ENCODE data around the gene AHI1. TPM values are rescaled to one million over a fixed set of nuclear protein-coding genes. Genes with fewer than 3 reads are reported as not detected.

The AHI1 gene
- total and polyA plus RNA-seq, 2 donors (not counting 1 experiment from before 2014, with no cell fraction given): 8.3 to 61.7 TPM

DNA sequence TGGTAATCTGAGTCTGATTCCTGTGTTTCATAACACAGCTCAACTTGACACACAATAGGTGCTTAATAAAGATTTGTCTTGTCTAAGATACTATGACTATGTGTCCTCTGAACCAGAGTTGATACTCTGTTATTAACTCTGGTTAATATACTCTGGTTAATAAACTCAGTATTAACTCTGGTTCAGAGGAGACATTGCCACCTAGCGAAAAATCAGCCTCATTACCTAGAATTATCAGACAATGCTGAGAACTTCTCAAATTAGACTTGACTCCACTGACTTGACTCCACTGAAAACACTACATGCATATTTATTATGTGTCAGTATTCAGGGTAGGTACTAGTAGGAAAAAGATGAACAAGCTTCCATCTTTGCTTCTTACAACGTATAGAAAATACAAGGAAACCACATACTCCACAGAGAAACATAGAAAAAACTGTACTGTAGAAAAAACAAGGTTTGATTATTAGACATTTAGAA lies 73.9 kb downstream of the AHI1 start:
- ATAC-seq (ENCODE audit: low read depth): peak; percentile 62
- POLR2A ChIA-PET: no interaction called here
- CTCF ChIA-PET: interaction anchor here (1.2 to 3.9 kb wide), 12 partner anchors 8 to 483 kb away, joined by 3 to 27 read pairs (median 5); partner anchors contain the start of gene HBS1L
- H3K9ac ChIP-seq (ENCODE audit: low read length): no peak overlapping the region
- peak; percentile 55 for DNase-seq
- H3K4me2 ChIP-seq (replicated peaks; ENCODE audit: low read depth, low read length, poor library complexity, severe bottlenecking): no peak overlapping the region
- H3K4me3 ChIP-seq (ENCODE audit: control extremely low read depth in 1 of 5, extremely low read depth in 1 of 5, insufficient read depth in 1 of 5, low read depth in 2 of 5, low read length in 4 of 5): no peak overlapping the region
- no peaks in the 10 kb centered on the region for H3K79me2 ChIP-seq (ENCODE audit: control insufficient read depth, insufficient read depth, low read length)
- H3K9me3 Mint-ChIP-seq (ENCODE audit: insufficient read depth): no peaks in the 10 kb centered on the region
- no peaks in the 10 kb centered on the region for H3K36me3 ChIP-seq (replicated peaks in 1 of 2; ENCODE audit: control extremely low read depth in 1 of 2, control insufficient read depth in 1 of 2, extremely low read depth in 1 of 2, insufficient read depth in 2 of 2, low read length in 1 of 2)
- H3K4me1 Mint-ChIP-seq: no peaks in the 10 kb centered on the region
- intact Hi-C loops (cut with micrococcal nuclease): loop anchor here (1.0 kb wide), 1 partner anchor 1267 kb away; no protein-coding TSS in a partner anchor
- no peaks in the 10 kb centered on the region for H3K27me3 ChIP-seq (replicated peaks in 1 of 4; ENCODE audit: control extremely low read depth in 1 of 4, control insufficient read depth in 3 of 4, insufficient read depth in 4 of 4, low read length in 3 of 4)
- no peak overlapping the region for H2AFZ ChIP-seq (ENCODE audit: insufficient read depth, low read depth, low read length, poor library complexity, severe bottlenecking)
- no peaks in the 10 kb centered on the region for H3K4me1 ChIP-seq (ENCODE audit: control insufficient read depth in 2 of 2, insufficient read depth in 2 of 2, low read length in 2 of 2)
- H3K27me3 Mint-ChIP-seq: no peaks in the 10 kb centered on the region
- no CpG with 5 or more reads among the region's 2 CpGs for WGBS (ENCODE audit: insufficient coverage)
- H3K27ac Mint-ChIP-seq: no peak overlapping the region
- H3K27ac ChIP-seq (ENCODE audit: low read length in 2 of 2): no peak overlapping the region
- peak; percentile 81 for TF ChIP-seq CTCF (IDR thresholded peaks at IDR 0.05)
- TF ChIP-seq EZH2 (IDR thresholded peaks at IDR 0.05; ENCODE audit: borderline replicate concordance, insufficient read depth, low read depth, low read length, poor library complexity, severe bottlenecking): no peak
- H3K4me3 Mint-ChIP-seq: no peak overlapping the region
- no peaks in the 10 kb centered on the region for H4K20me1 ChIP-seq (ENCODE audit: control insufficient read depth, insufficient read depth, low read length, poor library complexity, severe bottlenecking)
- no peaks in the 10 kb centered on the region for H3K9me3 ChIP-seq (ENCODE audit: control extremely low read depth in 1 of 3, control insufficient read depth in 2 of 3, insufficient read depth in 1 of 3, low read length in 2 of 3)

DNA sequence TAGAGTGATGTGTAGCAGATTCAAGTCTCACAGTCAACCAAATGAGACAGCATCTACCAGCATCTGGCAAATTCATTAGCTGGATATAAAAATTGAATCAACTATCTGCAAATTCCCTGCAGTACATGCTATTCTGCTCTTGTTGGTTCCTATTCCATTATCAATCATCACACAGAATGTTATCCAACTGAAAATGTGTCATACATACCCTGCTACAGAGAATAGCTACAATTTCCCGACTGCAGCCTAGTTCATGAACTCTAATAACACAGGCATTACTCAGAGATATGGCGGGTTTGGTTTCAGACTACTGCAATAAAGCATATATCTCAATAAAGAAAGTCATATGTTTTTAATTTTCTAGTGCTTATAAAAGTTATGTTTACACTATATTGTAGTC lies 78.4 kb downstream of the AHI1 start:
- no peak for DNase-seq
- CTCF ChIA-PET: no interaction called here
- Mint-ChIP-seq H3K27ac (no peak overlapping the region), H3K9me3 (ENCODE audit: insufficient read depth) (peaks cover 3% of the 10 kb centered on the region), H3K4me3 (no peak overlapping the region), H3K4me1 (no peaks in the 10 kb centered on the region), H3K27me3 (no peaks in the 10 kb centered on the region)
- no peak overlapping the region for H3K9ac ChIP-seq (ENCODE audit: low read length)
- intact Hi-C loops (cut with micrococcal nuclease): no loop called here
- H3K4me1 ChIP-seq (ENCODE audit: control insufficient read depth in 2 of 2, insufficient read depth in 2 of 2, low read length in 2 of 2): no peaks in the 10 kb centered on the region
- H3K4me2 ChIP-seq (replicated peaks; ENCODE audit: low read depth, low read length, poor library complexity, severe bottlenecking): no peak overlapping the region
- H3K79me2 ChIP-seq (ENCODE audit: control insufficient read depth, insufficient read depth, low read length): no peaks in the 10 kb centered on the region
- no peak overlapping the region for H2AFZ ChIP-seq (ENCODE audit: insufficient read depth, low read depth, low read length, poor library complexity, severe bottlenecking)
- no peaks in the 10 kb centered on the region for H3K36me3 ChIP-seq (replicated peaks in 1 of 2; ENCODE audit: control extremely low read depth in 1 of 2, control insufficient read depth in 1 of 2, extremely low read depth in 1 of 2, insufficient read depth in 2 of 2, low read length in 1 of 2)
- WGBS (ENCODE audit: insufficient coverage): no CpG with 5 or more reads among the region's 2 CpGs
- TF ChIP-seq CTCF (IDR thresholded peaks at IDR 0.05) (no peak), EZH2 (IDR thresholded peaks at IDR 0.05; ENCODE audit: borderline replicate concordance, insufficient read depth, low read depth, low read length, poor library complexity, severe bottlenecking) (no peak)
- H3K27me3 ChIP-seq (replicated peaks in 1 of 4; ENCODE audit: control extremely low read depth in 1 of 4, control insufficient read depth in 3 of 4, insufficient read depth in 4 of 4, low read length in 3 of 4): no peaks in the 10 kb centered on the region
- H3K9me3 ChIP-seq (ENCODE audit: control extremely low read depth in 1 of 3, control insufficient read depth in 2 of 3, insufficient read depth in 1 of 3, low read length in 2 of 3): no peaks in the 10 kb centered on the region
- ATAC-seq (ENCODE audit: low read depth): no peak
- POLR2A ChIA-PET: no interaction called here
- no peak overlapping the region for H3K27ac ChIP-seq (ENCODE audit: low read length in 2 of 2)
- no peak overlapping the region for H3K4me3 ChIP-seq (ENCODE audit: control extremely low read depth in 1 of 5, extremely low read depth in 1 of 5, insufficient read depth in 1 of 5, low read depth in 2 of 5, low read length in 4 of 5)
- no peaks in the 10 kb centered on the region for H4K20me1 ChIP-seq (ENCODE audit: control insufficient read depth, insufficient read depth, low read length, poor library complexity, severe bottlenecking)

Measured in B cell (primary cell).